Inflammatory macrophage treated with lipopolysaccharide for 1 hour (primary cell): Measurements from ENCODE around the gene C13orf42.

Experiments
- DNase-seq, 2 donors: peaks; one replicate each; pipeline ENCODE4 v3.0.0-alpha.2; 2020 to 2022

C13orf42 gene

DNA sequence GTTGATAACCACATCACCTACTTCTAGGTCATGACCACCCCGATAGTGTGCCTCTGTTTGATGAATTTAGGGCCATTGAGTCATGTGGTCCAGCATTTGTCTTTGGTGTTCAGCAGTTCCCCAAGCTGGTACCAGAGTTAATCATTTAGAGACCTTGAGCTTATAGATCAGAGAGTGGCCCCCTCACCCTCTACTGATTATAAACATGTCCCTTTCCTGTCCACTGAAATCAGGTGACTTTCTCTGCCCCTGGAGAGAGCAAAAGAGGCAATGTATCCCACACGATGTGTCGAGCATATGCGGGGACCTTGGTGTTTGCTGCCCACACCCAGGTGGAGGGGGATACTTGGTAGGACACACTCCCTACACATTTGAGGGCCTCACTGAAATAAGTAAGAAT is 46.3 kb downstream of the C13orf42 start:
- DNase-seq = no peak

DNA sequence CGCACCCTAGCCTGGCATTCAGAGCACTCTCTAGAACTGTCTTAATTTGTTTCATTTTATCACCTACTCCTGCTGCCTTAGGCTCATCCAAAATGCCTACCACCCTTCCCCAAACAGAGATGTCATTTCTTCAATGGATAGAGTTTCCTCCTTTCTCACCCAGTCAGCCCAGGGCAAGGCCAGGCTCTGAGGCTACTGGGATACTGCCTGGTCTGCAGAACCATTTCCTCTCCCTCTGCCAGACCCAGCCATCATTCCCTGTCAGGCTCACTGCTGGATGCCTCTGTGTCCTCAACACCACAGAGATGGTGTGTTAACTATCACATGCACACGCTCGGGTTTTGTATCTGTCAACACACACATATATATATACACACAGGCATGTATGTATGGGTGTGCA is 47.2 kb downstream of the C13orf42 start:
- no peak for DNase-seq

DNA sequence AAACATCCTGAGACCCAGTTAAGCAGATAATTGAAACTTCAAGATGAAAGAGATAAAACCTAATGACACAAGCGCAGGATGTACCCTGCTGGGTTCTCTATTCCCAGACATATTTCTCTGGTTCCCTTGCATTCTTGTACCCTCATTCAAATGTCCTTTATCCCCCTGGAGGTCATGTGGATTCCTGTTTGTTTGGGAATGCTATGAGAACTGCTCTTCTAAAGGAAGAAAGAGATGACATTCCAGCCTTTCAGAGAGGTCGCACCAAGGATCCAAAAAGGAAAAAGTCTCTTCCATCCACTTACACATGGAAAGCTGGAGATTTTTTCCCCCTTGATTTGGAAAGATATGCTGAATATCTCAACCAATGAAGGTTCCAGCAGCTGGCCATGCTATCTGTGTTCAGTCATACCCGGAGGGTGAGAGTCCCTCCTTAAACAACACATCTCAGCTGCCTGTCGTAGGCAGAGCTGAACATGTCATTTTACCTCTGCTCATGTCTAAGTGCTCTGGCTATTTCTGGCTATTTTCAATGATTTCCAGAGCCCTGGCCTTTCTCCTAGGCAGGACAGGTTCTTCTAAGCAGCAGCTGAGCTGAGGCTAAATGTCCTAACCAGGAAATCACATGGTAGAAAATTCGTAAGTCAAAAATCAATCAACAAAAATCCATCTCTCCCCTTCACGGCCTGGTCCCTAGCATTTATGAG is 52.5 kb downstream of the C13orf42 start:
- no peak for DNase-seq

DNA sequence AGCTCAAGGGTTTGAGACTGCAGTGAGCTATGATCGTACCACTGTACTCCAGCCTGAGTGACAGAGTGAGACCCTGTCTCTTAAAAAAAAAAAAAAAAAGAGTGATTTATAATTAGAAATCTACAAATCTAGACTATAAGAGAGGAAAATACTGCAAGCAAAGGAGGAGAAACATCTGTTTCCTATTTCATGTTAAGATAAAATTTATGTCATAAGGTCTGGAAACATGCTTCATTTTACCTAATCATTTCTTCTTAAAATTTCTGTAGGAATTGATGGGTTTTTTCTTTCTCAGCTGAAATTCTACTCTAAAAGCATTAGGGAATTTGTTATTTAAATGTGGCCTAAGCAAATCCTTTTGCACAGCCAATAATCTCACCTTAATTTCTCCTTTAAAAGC is 53.2 kb downstream of the C13orf42 start:
- DNase-seq = no peak

DNA sequence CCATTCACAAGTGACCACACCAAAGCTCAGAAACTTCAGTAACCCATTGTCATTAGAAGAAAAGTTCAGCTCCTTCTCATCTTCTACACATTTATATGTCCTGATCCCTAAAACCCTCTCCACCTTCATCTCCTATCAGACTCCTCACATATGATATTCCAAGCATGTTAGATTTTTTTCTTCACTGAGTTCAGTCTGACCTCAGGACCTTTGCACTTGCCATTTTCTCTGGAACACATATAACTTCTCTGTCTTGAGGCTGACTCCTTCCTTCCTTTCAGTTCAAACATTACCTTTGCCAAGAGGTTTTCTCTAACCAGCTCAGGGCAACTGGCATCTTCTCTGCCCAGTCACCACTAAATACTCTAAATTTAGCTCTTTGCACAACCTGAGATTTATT is 54.1 kb downstream of the C13orf42 start:
- DNase-seq = no peak

DNA sequence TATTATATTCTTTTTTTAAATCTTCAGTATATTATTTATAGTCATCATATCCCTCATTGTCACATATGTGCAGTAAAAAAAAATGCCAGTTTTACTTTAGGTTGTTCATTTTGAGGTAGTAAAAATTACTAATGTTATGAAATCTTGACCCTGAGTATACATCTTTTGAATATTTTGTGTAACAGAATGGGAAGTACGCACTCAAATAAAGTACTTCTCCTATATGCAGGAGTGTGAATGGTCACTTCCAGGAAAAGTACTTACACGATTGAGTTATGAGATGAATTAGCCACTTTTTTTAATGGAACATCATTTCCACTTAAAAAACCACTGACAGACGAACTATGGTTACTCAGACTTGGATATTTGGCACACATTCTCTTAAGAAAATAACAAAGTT is 58.5 kb downstream of the C13orf42 start:
- DNase-seq = peak; percentile 24 to 44

DNA sequence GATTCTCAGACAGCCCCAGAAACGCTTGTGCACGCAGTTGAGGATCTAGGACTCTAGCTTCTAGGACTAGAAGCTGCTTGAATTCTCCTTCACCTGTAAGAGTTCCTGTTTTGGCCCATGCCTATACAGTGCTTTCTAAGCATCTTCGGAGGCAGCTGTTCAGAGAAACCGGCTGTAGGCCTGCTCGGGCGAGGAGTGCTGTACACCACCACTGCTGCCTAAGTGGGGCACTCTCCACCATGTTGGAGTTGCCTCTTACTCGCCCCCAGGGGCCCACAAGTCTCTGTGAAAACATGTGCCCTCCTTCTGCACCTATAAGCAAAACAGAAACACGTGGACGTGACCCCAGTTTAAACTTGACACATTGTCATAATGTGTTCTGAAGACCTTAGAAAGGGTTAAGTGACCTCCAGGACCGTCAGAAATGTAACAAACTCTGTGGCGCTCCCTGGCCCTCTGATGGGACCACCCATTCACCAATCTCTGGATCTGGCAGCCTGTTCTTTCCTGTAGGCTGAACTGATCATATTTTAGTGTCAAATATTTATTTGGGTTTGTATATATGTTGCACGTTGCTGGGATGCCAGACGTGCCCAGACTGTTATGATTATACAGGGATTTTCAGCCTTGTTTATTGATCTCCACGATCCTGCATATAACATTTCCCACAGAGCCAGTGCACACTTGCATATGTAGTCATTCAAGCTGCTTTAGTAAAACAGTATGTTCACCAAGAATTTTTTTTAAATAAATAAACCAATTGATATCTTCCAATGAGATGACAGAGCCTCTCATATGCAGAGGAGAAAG is 60.8 kb downstream of the C13orf42 start:
- DNase-seq = no peak

DNA sequence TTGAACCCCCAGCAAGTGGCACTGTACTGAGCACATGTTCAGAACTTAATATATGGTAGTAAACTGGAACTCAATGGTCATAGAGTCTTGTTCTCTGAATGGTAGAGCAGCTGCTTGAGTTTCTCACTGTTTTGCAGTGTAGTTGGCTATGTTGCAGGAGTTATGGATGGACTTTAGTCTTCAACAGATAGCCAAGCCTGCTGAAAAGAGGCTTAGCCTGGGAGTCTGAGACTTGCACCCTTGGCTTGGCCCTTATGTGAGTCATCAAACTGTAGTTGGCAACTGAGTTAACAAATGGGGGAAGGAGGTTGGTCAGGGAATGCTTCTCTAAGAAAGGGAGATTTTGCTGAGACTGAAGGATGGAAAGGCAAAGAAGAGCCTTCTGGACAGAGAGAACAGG is 62.5 kb downstream of the C13orf42 start:
- DNase-seq = no peak

DNA sequence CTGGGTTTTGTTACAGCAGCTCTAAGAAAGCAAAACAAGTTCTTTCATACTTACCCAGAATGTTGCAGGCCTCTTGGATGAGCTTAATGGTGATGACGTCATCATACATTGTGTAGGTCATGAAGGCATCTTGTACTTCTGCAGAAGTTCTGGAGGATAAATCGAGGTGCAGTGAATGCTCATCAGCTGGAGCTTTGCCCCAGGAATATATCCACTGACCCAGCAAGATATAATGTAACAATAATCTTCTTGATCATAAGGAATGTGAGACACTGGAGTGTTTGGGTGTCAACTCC is 63.0 kb downstream of the C13orf42 start:
- no peak for DNase-seq

DNA sequence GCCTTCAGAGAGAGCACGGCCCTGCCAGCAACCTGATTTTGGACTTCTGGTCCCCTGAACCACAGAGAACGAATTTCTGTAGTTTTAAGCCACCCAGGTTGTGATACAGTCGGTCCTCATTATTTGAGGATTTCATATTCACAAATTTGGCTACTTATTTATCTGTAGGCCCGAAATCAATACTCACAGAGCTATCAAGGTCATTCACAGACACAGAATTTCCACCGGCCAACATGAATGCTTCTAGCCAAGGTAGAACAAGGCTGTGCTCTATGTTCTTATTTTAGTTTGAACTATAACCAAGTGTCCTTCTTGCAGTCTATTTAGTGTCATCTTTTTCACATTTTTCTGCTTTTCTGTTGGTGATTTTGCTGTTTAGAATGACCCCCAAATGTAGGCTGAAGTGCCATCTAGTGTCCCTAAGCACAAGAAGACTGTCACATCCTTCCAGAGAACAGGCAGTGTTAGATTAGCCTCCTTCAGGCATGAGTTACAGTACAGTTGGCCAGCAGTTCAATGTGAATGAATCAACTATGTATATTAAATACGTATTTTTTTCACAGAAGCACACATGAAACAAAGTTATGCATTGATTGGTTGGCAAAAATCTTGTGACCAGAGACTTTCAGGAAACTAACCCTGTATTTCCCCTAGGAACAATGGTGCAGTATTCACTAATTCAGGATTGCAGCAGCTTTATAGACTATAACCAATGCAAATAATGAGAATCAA is 63.5 kb downstream of the C13orf42 start:
- DNase-seq = no peak

DNA sequence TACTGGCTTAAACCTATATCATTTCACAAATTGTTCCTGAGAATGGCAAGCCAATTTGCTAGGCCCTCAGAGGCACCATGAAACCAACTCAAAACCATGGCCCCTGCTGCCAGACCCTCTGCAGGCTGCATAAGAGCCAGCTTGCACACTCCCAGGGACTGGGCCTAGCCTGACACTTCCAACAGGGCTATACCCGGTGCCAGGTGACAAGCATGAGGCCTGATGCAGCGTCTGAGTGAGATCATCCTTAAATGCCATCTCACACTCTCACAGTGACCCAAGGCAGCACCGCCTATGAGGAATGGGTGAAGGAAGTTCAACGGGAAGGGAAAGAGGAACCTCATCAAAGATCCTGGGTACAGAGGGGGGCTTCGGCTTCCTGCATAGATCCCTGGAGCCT is 65.6 kb downstream of the C13orf42 start:
- DNase-seq = no peak

DNA sequence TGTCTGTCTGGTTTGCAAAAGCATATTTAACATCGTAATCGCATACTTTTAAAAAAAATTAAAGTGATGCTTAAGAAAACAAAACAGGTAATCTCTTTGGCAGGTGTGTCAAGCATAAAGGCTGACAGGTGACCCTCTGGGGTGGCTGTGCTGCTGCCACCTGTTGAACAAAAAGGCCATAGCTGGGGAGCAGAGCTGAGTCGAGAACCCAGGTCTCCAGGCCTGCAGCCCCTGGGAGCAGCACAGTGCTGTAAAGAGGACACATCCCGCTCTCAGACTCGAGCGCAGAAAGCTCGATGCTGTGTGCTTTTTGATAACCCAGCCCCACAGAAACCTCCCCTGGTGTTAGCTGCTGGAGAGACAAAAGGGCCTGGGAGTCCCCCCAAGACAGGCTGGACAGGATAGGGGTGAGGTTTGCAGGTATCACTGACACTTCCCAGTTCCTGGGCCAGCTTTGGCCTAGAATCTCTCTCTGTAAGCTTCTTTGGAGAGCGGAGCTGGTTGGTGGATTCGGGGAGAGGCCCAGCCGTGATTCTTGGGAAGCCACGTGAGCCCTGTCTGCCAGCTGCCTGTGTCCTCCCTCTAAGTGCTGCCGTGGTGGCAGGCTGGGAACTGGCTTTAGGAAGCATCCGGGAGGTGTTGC is 66.9 kb downstream of the C13orf42 start:
- DNase-seq = no peak

DNA sequence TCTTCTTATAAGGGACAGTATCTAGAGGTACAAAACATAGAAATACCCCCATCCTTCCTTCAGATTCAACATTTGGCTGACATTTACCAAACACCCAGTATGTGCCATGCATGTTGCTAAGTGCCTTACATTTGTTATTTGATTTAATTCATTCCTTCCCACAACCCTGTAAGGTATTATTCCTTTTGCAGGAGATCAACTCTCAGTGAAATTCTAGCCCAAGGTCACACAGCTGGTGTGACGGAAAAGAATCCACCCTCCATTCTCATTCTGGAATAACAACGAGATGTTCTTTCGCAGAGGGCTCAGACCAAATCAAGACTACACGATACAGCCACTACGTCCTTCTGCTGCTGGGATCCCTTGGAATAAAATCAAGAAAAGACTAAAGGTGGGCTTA is 67.8 kb downstream of the C13orf42 start:
- no peak for DNase-seq

DNA sequence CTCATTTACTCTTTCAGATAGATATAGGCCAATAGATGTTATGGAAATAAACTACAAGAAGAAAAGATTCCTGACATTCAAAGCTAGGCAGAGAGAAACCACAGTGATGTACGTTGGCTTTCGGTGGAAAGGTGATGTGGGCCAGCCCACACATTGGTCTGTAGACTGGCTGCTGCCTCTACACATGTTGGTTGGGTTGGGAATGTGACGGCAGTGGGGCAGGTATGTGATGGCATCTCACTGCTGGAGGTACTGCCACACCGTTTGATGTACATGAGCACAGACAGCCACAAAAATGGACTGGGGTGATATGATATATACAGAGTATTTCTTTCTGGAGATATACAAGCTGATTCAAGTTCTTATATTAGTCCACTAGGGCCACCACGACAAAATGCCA is 69.4 kb downstream of the C13orf42 start:
- DNase-seq = no peak

DNA sequence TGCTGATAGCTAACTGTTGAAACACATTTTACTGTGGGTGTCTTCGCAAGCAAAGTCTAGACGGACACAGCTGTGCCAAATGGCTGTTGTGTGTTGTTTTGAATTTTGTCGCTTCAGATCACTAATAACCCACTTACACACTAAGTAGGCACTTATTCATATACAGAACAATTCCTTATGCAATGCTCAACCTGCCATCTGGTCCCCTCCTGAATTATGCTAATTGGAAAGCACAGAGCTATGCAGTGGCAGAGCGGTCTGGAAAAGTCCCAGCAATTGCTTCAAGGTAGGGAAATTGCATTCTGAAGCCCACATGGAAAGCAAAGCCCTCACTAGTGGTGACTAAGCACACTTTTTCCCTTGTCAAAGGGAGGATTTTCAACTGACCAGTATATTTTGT is 69.9 kb downstream of the C13orf42 start:
- DNase-seq = no peak

DNA sequence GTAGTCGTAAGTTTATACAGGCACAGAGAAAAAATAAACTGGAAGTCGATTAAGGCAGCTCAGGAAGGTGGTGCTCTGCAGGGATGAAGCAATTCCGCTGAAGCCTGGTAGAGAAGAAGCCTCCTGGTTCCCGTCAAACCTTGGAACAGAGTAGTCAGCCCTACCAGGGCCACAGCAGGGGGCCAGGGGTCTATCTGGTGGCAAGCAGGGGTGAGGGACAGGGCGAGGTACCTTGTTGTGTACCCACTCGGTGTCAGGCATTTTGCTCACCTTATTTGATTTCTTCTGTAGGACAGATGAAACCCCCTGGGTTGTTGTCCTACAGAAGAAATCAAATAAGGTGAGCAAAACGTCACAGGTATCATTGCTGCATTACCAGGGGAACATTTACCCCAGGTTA is 70.6 kb downstream of the C13orf42 start:
- DNase-seq = no peak

DNA sequence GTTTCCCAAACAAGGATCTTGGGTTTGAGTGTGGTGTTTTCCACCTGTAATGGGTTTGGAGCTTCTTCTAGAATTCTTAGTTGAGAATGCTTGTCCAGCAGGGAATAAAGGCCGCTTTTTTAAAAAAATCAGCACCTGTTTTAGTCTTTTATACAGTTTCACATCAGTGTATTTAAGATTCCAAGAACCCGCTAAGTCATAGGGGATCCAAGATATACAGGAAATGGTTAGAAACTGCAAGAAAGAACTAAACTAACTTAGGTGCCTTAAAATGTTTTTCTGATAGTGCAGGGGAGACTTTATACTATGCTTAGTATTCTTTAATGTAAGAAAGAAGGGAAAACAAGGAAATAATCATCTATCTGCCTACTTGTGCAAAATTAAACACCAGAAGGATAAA is 74.7 kb downstream of the C13orf42 start:
- DNase-seq = no peak

DNA sequence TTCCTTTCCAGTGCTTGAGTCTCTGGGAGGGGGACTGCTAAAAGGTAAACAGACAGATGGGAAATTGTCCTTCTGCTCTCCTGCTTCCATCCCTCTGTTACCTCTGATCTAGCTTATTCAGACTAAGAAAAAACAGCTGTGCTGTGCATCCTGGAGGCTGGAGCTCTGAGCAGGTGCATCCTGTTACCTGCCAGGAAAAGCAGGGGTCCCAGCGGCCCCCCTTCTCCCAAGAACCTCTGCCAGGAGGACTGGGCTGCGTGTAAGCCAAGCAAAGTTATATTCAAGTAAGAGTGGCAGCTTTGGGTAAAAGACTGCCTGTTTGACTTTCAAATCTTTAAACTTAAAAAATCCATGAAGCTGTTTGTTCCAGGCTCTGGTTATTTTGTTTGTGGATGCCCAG is 75.1 kb downstream of the C13orf42 start:
- no peak for DNase-seq

DNA sequence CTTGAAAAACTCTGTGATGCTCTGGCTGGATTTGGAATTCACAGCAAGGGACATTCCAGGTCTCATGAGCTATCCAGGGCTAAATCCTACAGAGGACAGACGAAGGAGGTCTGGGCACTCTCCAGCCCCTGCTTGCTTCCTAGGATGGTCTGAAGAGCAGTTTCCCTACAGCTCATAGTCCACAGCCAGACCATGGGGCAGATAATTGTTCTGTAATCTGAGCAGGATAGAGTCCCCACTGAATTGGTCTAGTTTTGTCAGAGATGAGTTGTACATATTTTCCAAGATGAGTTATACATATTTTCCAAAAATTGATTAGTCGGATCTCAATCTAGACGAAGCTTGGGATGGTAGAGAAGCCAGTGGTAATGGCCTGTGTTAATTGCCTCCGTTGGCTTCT is 75.6 kb downstream of the C13orf42 start:
- no peak for DNase-seq

DNA sequence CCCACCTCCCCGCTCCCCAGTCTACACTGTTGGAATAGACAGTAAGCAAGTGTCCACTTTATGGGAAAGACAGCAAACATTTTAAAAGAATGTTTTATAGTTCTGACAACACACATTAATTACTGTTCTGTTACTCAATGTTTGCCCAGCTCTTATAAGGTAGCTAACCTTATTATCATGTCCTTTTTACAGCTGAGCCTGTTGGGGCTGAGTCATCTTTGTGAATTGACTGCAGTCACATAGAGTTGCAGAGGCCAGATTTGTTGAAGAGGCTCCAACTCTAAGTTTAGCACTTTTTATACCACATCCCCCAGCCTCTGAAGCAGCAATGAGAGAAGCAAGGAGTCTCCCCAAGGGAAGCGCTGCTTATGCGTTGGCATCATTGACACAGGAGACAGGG is 76.2 kb downstream of the C13orf42 start:
- no peak for DNase-seq

DNA sequence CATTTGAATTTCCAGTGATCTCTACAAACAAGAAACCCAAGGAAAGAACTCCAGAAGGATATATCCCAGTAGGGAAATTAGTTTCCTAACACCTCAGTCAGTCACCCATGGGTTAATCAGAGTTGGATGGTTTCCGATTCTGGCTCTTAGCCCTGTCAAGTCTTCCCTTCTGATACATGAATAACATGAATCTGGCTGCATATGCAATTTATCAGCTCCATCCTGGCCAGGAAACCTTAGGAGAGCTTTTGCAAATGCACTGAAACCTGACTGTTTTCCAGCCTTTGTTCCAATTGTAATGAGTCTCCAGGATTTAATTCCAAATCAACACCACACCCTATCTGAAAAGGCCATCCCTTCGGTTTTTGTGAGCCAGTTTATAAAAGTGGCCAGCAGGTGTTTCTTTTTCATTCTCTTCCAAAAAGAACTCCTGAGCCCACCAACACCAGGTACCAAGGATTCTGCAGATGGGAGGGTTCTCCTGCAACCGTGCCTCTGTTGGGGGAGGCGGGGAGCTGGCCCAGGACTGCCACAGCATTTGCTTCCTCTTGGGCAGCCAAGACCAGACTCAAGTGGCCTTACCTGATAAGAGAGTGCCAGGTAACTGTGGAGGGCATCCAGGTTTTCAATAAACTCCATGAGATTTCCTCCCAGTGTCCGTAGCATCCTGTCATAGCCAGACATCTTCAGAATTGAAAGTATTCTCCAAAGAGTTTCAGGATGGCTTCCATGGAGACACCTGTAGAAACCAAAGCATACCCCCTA is 77.5 kb downstream of the C13orf42 start:
- no peak for DNase-seq

DNA sequence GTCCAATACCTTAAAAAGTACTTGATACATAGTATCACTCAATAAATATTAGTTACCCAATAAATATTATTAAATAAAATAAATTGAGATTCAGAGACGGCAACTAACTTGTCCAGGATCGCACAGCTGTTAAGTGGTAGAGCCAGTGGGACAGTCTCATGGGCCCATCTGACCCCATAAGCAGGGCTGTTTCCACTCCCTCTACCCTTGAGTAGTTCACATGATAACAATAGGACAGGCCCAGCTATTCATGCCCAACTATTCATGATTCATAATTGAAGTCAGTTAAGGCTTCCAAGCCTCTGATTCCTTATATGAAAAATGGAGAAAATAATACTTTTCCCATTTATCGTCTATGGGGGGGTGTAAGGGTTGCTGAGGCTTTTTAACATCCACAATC is 78.2 kb downstream of the C13orf42 start:
- no peak for DNase-seq
